Tibial nerve (tissue), 4 donors: Measurements from ENCODE around the gene FOXD1. TPM values are rescaled to one million over a fixed set of nuclear protein-coding genes. Genes with fewer than 3 reads are reported as not detected.

Source experiments
- DNase-seq, 2 donors: peaks; one replicate each; pipeline ENCODE4 v3.0.0-alpha.2; 2019; ENCODE audit warnings: low spot score in 2 of 2
- H3K27ac ChIP-seq, 4 donors: fragments of 200-600 bp; sonication (generic) in 3 of 4; one replicate each; pipeline ENCODE4 v1.5.1; 2017 to 2019; ENCODE audit warnings: mild to moderate bottlenecking in 1 of 4
- H3K27me3 ChIP-seq, 2 donors: fragments of 200-600 bp; sonication (generic) in 1 of 2; one replicate each; pipeline versions ENCODE4 v1.5.1 to v1.6.0; 2017 to 2019
- H3K36me3 ChIP-seq, 3 donors: fragments of 200-600 bp; sonication (generic); one replicate each; pipeline ENCODE4 v1.5.1; 2018 to 2019
- H3K4me1 ChIP-seq, 4 donors: fragments of 200-600 bp; sonication (generic) in 3 of 4; one replicate each; pipeline ENCODE4 v1.5.1; 2017 to 2019
- H3K4me3 ChIP-seq, 4 donors: fragments of 200-600 bp; sonication (generic) in 3 of 4; one replicate each; pipeline ENCODE4 v1.5.1; 2017 to 2019; ENCODE audit warnings: mild to moderate bottlenecking in 1 of 4, moderate library complexity in 1 of 4
- H3K9me3 ChIP-seq, 4 donors: fragments of 200-600 bp; sonication (generic) in 3 of 4; one replicate each; pipeline ENCODE4 v1.5.1; 2017 to 2019
- CTCF ChIP-seq, 5 experiments: fragments of 200-600 bp in 3 of 5; fragments of 450-650 bp in 2 of 5; sonication (generic) in 3 of 5; IDR thresholded peaks; one replicate each; pipeline ENCODE4 v1.5.1; 2016 to 2019; ENCODE audit warnings: antibody characterized with exemption in 5 of 5, mild to moderate bottlenecking in 3 of 5, moderate library complexity in 2 of 5
- EP300 ChIP-seq, 2 donors: sonication (generic); formaldehyde crosslinking; IDR thresholded peaks; one replicate each; pipeline ENCODE4 v1.6.1; 2017; ENCODE audit warnings: antibody characterized with exemption in 2 of 2, mild to moderate bottlenecking in 1 of 2
- POLR2A ChIP-seq, 2 donors: fragments of 450-650 bp; IDR thresholded peaks; one replicate each; pipeline ENCODE4 v1.6.1; 2017; ENCODE audit warnings: antibody characterized with exemption in 2 of 2, mild to moderate bottlenecking in 2 of 2, moderate library complexity in 2 of 2
- WGBS, 2 donors: methylation state at CpG; one replicate each; pipeline ENCODE4 v1.1.5; 2018; 5-methylcytosine and 5-hydroxymethylcytosine counted together
- total RNA-seq, 4 donors: library from RNA; depleted of rRNA; stranded (reverse); fragments of >200 nt; gene quantifications; one replicate each; pipeline ENCODE4 v1.1.0, GENCODE V29; 2016

The FOXD1 gene
- total RNA-seq: 10 to 100 TPM; 33.9 to 79.3 (median 58.3) TPM

GRCh38 chr5:73448463-73449136 lies at the start of gene FOXD1:
FOXD1 (minus strand) TSS chr5:73448777; CDS start chr5:73448362, 415 bp downstream.
- Histone ChIP-seq H3K4me1 (peaks cover 0 to 51% (median 10%) of the 10 kb centered on the region in 4 donors), H3K27ac (peak within 1 kb of the TSS; percentile 49 to 91 (median 68)), H3K4me3 (peak within 1 kb of the TSS; percentile 43 to 65 (median 46)), H3K9me3 (no peaks in the 10 kb centered on the region), H3K27me3 (peaks cover 4 to 87% of the 10 kb centered on the region in 2 donors), H3K36me3 (no peaks in the 10 kb centered on the region)
- 1% methylated on average over 53 to 55 of the region's 59 CpGs for WGBS, 2 donors
- peak; percentile 89 to 92 for TF ChIP-seq POLR2A (IDR thresholded peaks at IDR 0.05)
- peak in 1 of 2 donors; percentile 96 for TF ChIP-seq EP300 (IDR thresholded peaks at IDR 0.05)
- peak in 1 of 5 experiments; percentile 15 for TF ChIP-seq CTCF (IDR thresholded peaks at IDR 0.05)
- DNase-seq: peak; percentile 86 to 93

- 47 to 48% methylated on average over 16 of the region's 16 CpGs for WGBS, 2 donors
- DNase-seq: no peak
- TF ChIP-seq POLR2A (IDR thresholded peaks at IDR 0.05) (no peak), EP300 (IDR thresholded peaks at IDR 0.05) (no peak), CTCF (IDR thresholded peaks at IDR 0.05) (no peak)
- H3K27ac ChIP-seq: peak overlapping the region; percentile 86 to 99 (median 96)
- H3K4me3 ChIP-seq: peak overlapping the region; percentile 88 to 99 (median 94)
- peaks cover 0 to 47% (median 20%) of the 10 kb centered on the region in 4 donors for H3K4me1 ChIP-seq
- H3K9me3 ChIP-seq: no peaks in the 10 kb centered on the region
- H3K27me3 ChIP-seq: no peaks in the 10 kb centered on the region
- H3K36me3 ChIP-seq: peaks cover 0 to 15% (median under 1%) of the 10 kb centered on the region in 3 donors
Measured at GRCh38 chr5:73497497-73498056, 49.0 kb upstream of the FOXD1 start.

- peaks cover 0 to 9% (median 0%) of the 10 kb centered on the region in 3 donors for H3K36me3 ChIP-seq
- TF ChIP-seq CTCF (IDR thresholded peaks at IDR 0.05) (no peak), EP300 (IDR thresholded peaks at IDR 0.05) (no peak), POLR2A (IDR thresholded peaks at IDR 0.05) (no peak)
- H3K27ac ChIP-seq: peak overlapping the region in 1 of 4 donors; percentile 99
- 48 to 75% methylated on average over 1 of the region's 1 CpG for WGBS, 2 donors
- H3K4me3 ChIP-seq: peak overlapping the region in 1 of 4 donors; percentile 99
- no peaks in the 10 kb centered on the region for H3K27me3 ChIP-seq
- peaks cover 0 to 41% (median 20%) of the 10 kb centered on the region in 4 donors for H3K4me1 ChIP-seq
- no peak for DNase-seq
- no peaks in the 10 kb centered on the region for H3K9me3 ChIP-seq
Measured at GRCh38 chr5:73496984-73497457, 48.4 kb upstream of the FOXD1 start.

GRCh38 chr5:73495772-73496335 lies 47.3 kb upstream of the FOXD1 start:
- TF ChIP-seq EP300 (IDR thresholded peaks at IDR 0.05) (no peak), CTCF (IDR thresholded peaks at IDR 0.05) (no peak), POLR2A (IDR thresholded peaks at IDR 0.05) (no peak)
- WGBS, 2 donors: 86 to 91% methylated on average over 4 of the region's 4 CpGs
- no peaks in the 10 kb centered on the region for H3K27me3 ChIP-seq
- no peak overlapping the region for H3K4me3 ChIP-seq
- H3K4me1 ChIP-seq: peaks cover 0 to 31% (median 15%) of the 10 kb centered on the region in 4 donors
- no peaks in the 10 kb centered on the region for H3K36me3 ChIP-seq
- DNase-seq: no peak
- H3K27ac ChIP-seq: no peak overlapping the region
- no peaks in the 10 kb centered on the region for H3K9me3 ChIP-seq

GRCh38 chr5:73494721-73495120 lies 46.1 kb upstream of the FOXD1 start:
- no peaks in the 10 kb centered on the region for H3K27me3 ChIP-seq
- H3K27ac ChIP-seq: no peak overlapping the region
- TF ChIP-seq CTCF (IDR thresholded peaks at IDR 0.05): no peak
- no peak for TF ChIP-seq POLR2A (IDR thresholded peaks at IDR 0.05)
- H3K36me3 ChIP-seq: no peaks in the 10 kb centered on the region
- DNase-seq: no peak
- H3K4me1 ChIP-seq: peaks cover 0 to 20% (median 6%) of the 10 kb centered on the region in 4 donors
- H3K4me3 ChIP-seq: no peak overlapping the region
- no peaks in the 10 kb centered on the region for H3K9me3 ChIP-seq
